HG02571 (cell line): ENCODE measurements around the gene ACSS2.
"Not testable (repeated sequence)": the region's sequence is repeated elsewhere in the genome, so short reads cannot be mapped to it uniquely, and the experiment has no call there.

Source experiments
- ATAC-seq: cut with Tn5 transposase; IDR thresholded peaks from one replicate; pipeline ENCODE4 v1.9.1; 2021; ENCODE audit warnings: mild to moderate bottlenecking, moderate library complexity; ENCODE audit not compliant: unreplicated experiment

ACSS2 gene

GRCh38 chr20:34873583-34874093 is 2.8 kb upstream of the ACSS2 start:
- ATAC-seq = no peak

DNA sequence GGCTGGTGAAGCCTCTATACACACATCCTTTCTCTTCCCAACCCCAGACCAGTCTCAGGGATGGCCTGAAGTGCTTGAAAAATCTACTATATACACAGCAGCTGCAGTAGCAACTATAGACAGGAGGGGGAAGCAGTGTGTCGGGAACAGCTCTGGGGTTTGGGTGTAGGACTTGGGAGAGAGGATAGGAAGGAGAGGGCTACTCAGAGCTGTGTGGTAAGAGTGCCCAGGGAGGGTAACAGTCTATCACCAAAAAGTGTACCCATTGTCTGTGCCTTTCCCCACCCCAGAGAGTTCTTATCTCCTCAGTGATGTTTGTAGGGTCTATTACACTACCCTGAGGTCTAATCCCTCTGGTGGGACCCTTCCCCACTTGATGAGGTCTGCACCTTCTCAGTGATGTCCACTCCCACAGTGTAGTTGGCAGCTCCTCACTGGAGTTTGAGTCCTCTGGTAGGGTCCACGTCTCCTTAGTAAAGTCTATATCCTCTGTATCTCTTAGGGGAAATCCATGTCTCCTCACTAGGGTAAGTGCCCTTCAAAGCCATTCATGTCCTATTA is 2.2 kb upstream of the ACSS2 start:
- ATAC-seq = no peak

GRCh38 chr20:34875642-34876405 is 588 bp upstream of the ACSS2 start:
- ATAC-seq = peak; percentile 43

DNA sequence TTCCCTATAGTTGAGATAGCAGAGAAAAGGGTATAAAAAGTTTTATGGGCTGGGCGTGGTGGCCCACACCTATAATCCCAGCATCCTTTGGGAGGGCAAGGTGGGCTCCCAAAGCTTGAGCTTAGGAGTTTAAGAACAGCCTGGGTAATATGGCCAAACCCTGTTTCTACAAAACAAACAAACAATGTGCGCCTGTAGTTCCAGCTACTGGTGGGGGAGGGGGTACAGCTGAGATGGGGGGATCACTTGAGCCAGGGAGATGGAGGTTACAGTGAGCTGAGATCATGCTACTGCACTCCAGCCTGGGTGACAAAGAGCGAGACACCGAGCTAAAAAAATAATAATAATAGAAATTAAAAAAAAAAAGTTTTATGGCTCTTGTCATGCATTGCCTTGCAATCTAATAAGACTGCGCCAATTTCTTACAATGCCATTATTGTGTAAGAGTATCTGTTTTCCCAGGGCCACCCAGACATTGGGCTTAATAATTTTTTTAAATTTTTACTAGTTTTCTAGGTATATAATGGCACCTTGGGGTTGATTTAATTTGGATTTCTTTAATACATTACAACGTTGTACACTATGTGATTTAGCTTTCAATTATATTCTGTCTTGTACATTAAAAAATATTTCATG is 3.9 kb downstream of the ACSS2 start:
- ATAC-seq = no peak

- ATAC-seq = not testable (repeated sequence)
Measured at GRCh38 chr20:34880971-34881370, 4.6 kb downstream of the ACSS2 start.

DNA sequence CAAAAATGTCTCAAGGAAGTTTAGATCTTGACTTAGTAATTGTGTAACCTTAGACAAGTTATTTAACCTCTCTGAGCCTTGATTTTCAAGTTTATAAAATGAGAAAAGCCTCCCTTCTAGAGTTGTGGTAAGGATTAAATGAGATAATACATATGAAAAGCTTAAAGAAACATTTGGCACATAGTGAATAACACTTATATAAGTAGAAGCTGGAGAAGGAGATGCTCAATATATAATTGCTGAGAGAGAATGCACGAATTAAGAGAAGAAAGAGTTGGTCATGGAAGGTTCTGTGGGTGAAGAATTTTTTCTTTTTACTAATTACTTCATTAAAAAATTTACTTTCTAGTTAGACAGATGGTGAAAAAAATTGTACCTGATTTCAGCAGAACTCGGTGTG is 5.3 kb downstream of the ACSS2 start:
- no peak for ATAC-seq

DNA sequence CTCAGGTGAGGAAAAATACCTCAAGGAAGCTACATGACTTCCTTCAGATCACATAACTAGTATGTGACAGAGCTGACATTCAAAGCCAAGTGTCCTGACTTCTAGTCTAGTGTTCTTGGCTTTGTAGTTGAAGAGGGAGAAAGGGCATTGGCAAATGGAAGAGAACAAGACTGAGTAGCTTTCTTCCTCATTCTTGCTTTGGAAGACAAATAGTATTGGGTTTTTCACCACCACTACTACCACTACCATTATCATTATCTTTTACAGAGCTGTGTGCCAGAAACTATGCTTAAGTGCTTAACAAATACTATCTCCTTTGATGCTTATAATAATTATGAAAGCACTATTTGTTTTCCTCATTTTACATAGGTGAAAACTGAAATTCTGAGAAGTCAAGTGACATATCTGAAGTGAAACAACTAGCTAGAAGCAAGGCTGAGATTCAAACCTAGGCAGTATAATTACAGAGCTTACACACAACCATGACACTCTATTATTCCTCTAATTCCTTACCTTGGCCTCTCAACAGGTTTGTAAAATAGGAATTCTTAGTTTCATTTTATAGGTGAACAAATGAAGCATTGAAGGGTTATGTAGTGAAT is 6.8 kb downstream of the ACSS2 start:
- no peak for ATAC-seq

DNA sequence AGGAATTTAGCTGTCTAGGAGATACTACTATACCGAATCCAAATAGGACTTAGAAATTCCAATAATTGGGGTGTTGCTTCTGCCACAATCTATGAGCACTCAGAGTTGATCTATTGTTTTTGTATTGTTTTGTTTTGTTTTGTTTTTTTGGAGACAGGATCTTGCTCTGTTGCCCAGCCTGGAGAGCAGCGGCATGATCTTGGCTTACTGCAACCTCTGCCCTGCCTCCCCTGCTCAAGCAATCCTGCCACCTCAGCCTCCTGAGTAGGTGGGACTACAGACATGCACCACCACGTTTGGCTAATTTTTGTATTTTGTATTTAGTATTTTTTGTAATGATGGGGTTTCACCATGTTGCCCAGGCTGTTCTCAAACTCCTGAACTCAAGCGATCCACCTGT is 7.4 kb downstream of the ACSS2 start:
- no peak for ATAC-seq

- no peak for ATAC-seq
Measured at GRCh38 chr20:34884260-34884659, 7.8 kb downstream of the ACSS2 start.

DNA sequence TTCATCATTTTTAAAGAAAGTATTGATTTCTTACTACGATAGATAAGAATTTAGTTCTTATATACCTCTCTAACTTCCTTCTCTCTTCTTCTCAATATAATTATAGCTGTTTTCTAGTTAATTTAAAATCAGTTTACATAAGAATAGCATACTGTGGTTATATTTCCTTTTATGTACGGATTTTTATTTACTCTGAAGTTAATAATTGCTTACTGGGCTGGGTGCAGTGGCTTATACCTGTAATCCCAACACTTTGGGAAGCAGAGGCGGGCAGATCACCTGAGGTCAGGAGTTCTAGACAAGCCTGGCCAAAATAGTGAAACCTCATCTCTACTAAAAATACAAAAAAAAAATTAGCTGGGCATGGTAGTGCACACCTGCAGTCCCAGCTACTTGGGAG is 9.7 kb downstream of the ACSS2 start:
- ATAC-seq = no peak

GRCh38 chr20:34887023-34887422 is 10.6 kb downstream of the ACSS2 start:
- ATAC-seq = no peak

DNA sequence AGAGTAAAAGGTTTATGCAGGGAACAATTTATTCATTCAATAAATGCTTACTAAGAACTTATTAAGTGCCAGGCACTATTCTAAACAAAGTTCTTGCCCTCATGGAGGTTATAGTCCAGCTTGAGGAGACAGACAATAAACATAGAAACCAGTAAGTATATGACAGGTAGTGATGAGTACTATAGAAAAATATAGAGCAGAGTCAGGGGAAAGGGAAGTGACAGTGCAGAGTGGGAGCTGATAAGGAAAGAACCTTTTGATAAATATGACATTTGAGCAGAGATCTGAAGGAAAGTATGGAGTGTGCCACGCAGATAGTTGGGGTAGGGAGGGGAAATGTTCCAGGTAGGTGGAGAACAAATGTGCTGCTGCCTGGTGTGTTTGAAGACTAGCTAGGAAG is 12.1 kb downstream of the ACSS2 start:
- no peak for ATAC-seq

- no peak for ATAC-seq
Measured at GRCh38 chr20:34891166-34892062, 15.0 kb downstream of the ACSS2 start.

- no peak for ATAC-seq
Measured at GRCh38 chr20:34892671-34893070, 16.3 kb downstream of the ACSS2 start.

GRCh38 chr20:34894723-34895122 is 18.3 kb downstream of the ACSS2 start:
- ATAC-seq = no peak

DNA sequence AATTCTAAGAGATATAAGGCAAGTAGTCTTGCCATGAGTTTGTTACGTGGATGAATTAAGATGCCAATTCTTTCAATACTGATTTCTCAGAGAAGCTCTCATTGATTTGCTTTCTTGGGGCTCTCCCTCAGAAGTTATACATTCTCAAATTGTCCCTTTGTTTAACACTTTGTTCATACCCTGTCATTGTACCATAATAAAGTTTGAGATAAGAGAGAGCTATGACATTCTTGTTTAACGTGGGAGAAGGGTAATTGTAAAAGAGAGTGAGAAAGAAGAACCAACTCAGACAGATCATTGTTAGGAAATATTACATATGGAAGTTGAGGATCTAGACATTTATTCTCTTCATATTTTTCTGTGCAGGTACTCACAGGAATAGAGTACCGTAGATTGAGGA is 19.1 kb downstream of the ACSS2 start:
- no peak for ATAC-seq

DNA sequence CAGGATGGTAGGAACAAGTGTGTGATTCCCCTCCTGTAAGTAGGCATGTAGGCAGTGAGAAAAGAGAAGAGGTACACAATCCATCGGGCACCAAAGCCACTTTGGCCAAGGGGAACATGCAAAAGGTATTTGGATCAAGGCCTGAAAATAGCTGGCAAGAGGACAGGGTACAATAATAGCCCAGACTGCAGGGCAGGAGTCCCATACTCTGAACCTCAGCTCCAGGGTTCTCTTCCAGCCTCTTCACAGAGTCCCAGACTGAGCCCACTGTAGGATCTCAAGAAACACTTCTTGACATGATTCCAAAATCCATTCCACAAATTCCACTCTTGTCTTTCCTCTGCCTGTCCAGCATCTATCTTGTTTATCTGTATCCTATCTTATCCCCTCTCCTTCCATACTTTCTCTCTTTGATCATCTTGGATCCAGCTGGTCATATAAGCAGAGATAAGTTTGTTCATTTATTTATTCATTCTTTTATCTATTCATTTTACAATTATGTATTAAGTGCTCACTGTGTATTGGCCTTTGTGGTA is 19.7 kb downstream of the ACSS2 start:
- no peak for ATAC-seq

- ATAC-seq = not testable (repeated sequence)
Measured at GRCh38 chr20:34898129-34898528, 21.7 kb downstream of the ACSS2 start.

DNA sequence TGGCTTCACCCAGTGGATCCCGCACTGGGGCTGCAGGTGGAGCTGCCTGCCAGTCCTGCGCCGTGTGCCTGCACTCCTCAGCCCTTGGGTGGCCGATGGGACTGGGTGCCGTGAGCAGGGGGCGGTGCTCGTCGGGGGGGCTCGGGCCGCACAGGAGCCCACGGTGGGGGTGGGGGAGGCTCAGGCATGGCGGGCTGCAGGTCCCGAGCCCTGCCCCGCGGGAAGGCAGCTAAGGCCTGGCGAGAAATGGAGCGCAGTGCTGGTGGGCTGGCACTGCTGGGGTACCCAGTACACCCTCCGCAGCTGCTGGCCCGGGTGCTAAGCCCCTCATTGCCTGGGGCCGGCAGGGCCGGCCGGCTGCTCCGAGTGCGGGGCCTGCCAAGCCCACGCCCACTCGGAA is 22.3 kb downstream of the ACSS2 start:
- not testable (repeated sequence) for ATAC-seq

DNA sequence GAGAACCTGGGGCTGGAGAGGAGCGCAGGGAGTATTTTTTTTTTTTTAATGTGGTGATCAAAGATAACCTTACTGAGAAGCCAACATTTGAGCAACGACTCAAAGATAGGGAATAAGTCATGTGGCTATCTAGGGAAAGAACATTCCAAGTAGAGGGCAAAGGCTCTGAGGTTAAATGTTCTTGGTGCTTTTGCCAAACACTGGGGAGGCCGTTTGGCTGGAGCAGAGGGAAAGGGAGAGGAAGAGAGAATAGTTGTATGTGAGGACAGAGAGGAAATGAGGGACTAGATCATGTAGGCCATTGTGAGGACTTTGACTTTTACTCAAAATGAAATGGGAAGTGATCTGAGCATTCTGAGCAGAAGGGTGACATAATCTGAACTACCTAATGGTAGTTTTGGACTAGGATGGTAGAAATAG is 27.8 kb downstream of the ACSS2 start:
- ATAC-seq = no peak
